Fibroblast of lung (primary cell): ENCODE measurements around the gene OTUB2. TPM values are rescaled to one million over a fixed set of nuclear protein-coding genes. Genes with fewer than 3 reads are reported as not detected.

Source experiments
- DNase-seq, 2 donors: peaks; one replicate each; pipeline versions ENCODE4 v3.0.0 to v3.0.0-alpha.2; 2010; ENCODE audit warnings: low read depth in 2 of 2
- H2AFZ ChIP-seq: 2 replicates; pipeline ENCODE4 v1.5.1; 2012; ENCODE audit warnings: low read length, control low read depth, inconsistent platforms
- H3K27ac ChIP-seq: 2 replicates; pipeline ENCODE4 v1.5.1; 2011; ENCODE audit warnings: low read length, control low read depth; ENCODE audit not compliant: insufficient read depth
- H3K27me3 ChIP-seq: 2 replicates; pipeline ENCODE4 v1.5.1; 2011; ENCODE audit warnings: mild to moderate bottlenecking, low read length; ENCODE audit not compliant: control insufficient read depth, insufficient read depth
- H3K36me3 ChIP-seq: 2 replicates; pipeline ENCODE4 v1.5.1; 2011; ENCODE audit warnings: low read length; ENCODE audit not compliant: control insufficient read depth, insufficient read depth
- H3K4me1 ChIP-seq: 2 replicates; pipeline ENCODE4 v1.5.1; 2011; ENCODE audit warnings: low read length; ENCODE audit not compliant: control insufficient read depth, insufficient read depth; ENCODE audit errors: extremely low read depth
- H3K4me2 ChIP-seq: 2 replicates; pipeline ENCODE4 v1.5.1; 2011; ENCODE audit warnings: low read length, control low read depth; ENCODE audit not compliant: insufficient read depth; ENCODE audit errors: extremely low read depth
- H3K4me3 ChIP-seq, 4 experiments: fragments of 200-600 bp in 1 of 4; sonication (generic) in 1 of 4; replicated peaks in 1 of 4; 2 replicates each; pipeline ENCODE4 v1.5.1; 2011 to 2016; ENCODE audit warnings: low read length in 4 of 4, low read depth in 3 of 4, mild to moderate bottlenecking in 3 of 4, control low read depth in 2 of 4, inconsistent platforms in 1 of 4, mixed read lengths in 1 of 4; ENCODE audit not compliant: insufficient read depth in 1 of 4; ENCODE audit errors: control extremely low read depth in 1 of 4
- H3K79me2 ChIP-seq: 2 replicates; pipeline ENCODE4 v1.5.1; 2012; ENCODE audit warnings: mild to moderate bottlenecking, low read length, inconsistent platforms; ENCODE audit not compliant: control insufficient read depth, insufficient read depth
- H3K9ac ChIP-seq: 2 replicates; pipeline ENCODE4 v1.5.1; 2011; ENCODE audit warnings: mild to moderate bottlenecking, low read length, control low read depth; ENCODE audit not compliant: insufficient read depth
- H3K9me3 ChIP-seq: 2 replicates; pipeline ENCODE4 v1.5.1; 2012; ENCODE audit warnings: low read depth, low read length; ENCODE audit not compliant: control insufficient read depth, insufficient read depth
- H4K20me1 ChIP-seq: 2 replicates; pipeline ENCODE4 v1.5.1; 2011; ENCODE audit warnings: low read length; ENCODE audit not compliant: control insufficient read depth, insufficient read depth; ENCODE audit errors: extremely low read depth
- CTCF ChIP-seq, 2 donors: IDR thresholded peaks in 1 of 2; conservative IDR thresholded peaks in 1 of 2; 1 replicate in 1 of 2; 2 replicates in 1 of 2; pipeline ENCODE4 v1.5.1; 2011 to 2012; ENCODE audit warnings: low read length in 2 of 2, control low read depth in 1 of 2, inconsistent platforms in 1 of 2, low read depth in 1 of 2, mild to moderate bottlenecking in 1 of 2
- EZH2 ChIP-seq: IDR thresholded peaks from 2 replicates; pipeline ENCODE4 v1.5.1; 2012; ENCODE audit warnings: low read length, control low read depth, mild to moderate bottlenecking; ENCODE audit errors: missing control alignments
- polyA plus RNA-seq, 2 donors: library from polyadenylated mRNA; depleted of rRNA in 1 of 2; stranded (reverse) in 1 of 2; unstranded in 1 of 2; fragments of >200 nt; gene quantifications; 2 replicates each; pipeline ENCODE4 v1.2.1, GENCODE V29; 2011 to 2012; ENCODE audit warnings: missing spikeins in 1 of 2
- total RNA-seq: library from RNA; depleted of rRNA; stranded (reverse); fragments of >200 nt; gene quantifications from 2 replicates; pipeline ENCODE4 v1.2.1, GENCODE V29; 2014

The OTUB2 gene
- total and polyA plus RNA-seq, 2 donors (not counting 1 experiment from before 2014, with no cell fraction given): 1.3 to 2.3 TPM

DNA sequence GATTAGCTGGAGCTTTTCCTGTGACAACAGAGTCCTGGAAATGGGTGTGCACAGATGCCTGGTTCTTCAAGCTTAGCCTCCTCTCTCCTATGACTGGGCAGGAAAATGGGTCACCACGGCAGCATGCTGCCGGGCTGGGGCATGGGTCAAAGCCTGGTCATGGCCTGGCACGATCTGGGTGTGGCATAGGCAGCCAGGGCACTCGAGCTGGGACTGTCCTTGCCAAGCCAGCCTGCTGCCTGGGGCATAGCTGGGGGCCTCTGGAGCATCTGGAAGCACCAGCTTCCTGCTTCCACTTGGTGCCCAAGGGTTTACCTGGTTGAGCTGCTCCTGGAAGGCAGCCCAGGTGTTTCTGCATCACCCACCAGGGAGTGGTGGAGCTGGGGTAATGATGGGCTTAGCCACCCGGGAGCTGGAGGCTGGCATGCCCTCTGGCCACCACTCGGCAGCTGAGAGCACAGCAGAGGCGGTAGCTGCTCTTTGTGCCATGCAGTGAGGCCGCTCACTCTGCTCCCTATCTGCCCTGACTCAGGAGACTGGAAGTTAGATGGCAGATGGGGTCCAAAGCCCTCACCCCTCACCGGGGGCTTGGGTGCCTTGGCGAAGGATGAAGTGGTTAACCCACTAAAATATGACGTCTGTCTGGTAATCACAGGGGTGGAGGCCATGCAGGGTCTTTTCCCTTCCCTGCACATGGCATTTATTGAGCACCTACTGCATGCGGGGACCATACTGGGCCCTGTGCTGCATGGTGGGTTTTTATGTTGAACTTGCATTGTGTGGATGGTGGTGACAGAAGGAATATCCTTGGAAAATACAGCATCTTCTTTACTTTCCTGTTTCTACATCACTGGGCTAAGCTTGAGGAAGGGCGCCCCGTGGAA is 1.7 kb downstream of the OTUB2 start:
- Histone ChIP-seq H3K4me3 (no peak overlapping the region), H3K27ac (no peak overlapping the region), H3K9me3 (no peaks in the 10 kb centered on the region), H3K79me2 (no peaks in the 10 kb centered on the region), H4K20me1 (no peaks in the 10 kb centered on the region), H3K9ac (no peak overlapping the region), H3K27me3 (peaks cover 3% of the 10 kb centered on the region), H3K4me1 (no peaks in the 10 kb centered on the region), H3K36me3 (no peaks in the 10 kb centered on the region), H2AFZ (no peak overlapping the region), H3K4me2 (no peak overlapping the region)
- no peak for DNase-seq
- no peak for TF ChIP-seq CTCF (conservative IDR thresholded peaks at IDR 0.05 in 1 of 2, IDR thresholded peaks at IDR 0.05 in 1 of 2; ENCODE audit: low read depth in 1 of 2, low read length in 2 of 2)
- no peak for TF ChIP-seq EZH2

- Histone ChIP-seq H2AFZ (no peak overlapping the region), H3K27me3 (peaks cover 3% of the 10 kb centered on the region), H3K4me2 (no peak overlapping the region), H3K79me2 (no peaks in the 10 kb centered on the region), H3K9me3 (no peaks in the 10 kb centered on the region), H3K4me3 (no peak overlapping the region), H3K9ac (no peak overlapping the region), H4K20me1 (no peaks in the 10 kb centered on the region), H3K4me1 (no peaks in the 10 kb centered on the region), H3K27ac (no peak overlapping the region), H3K36me3 (no peaks in the 10 kb centered on the region)
- peak in 1 of 2 donors; percentile 71 for DNase-seq
- TF ChIP-seq CTCF (conservative IDR thresholded peaks at IDR 0.05 in 1 of 2, IDR thresholded peaks at IDR 0.05 in 1 of 2; ENCODE audit: low read depth in 1 of 2, low read length in 2 of 2): no peak
- no peak for TF ChIP-seq EZH2
These were observed 2.3 kb downstream of the OTUB2 start for GRCh38 chr14:94028450-94028826.

- Histone ChIP-seq H3K27me3 (no peaks in the 10 kb centered on the region), H3K4me3 (no peak overlapping the region)
These were observed 3.1 kb downstream of the OTUB2 start for GRCh38 chr14:94029265-94029664.

More at GRCh38 chr14:94029265-94029664, 3.1 kb downstream of the OTUB2 start:
- H4K20me1 ChIP-seq: no peaks in the 10 kb centered on the region
- no peak overlapping the region for H3K27ac ChIP-seq
- no peaks in the 10 kb centered on the region for H3K79me2 ChIP-seq
- H3K9ac ChIP-seq: no peak overlapping the region
- no peak overlapping the region for H2AFZ ChIP-seq
- no peak overlapping the region for H3K4me2 ChIP-seq
- DNase-seq: no peak
- H3K36me3 ChIP-seq: no peaks in the 10 kb centered on the region
- H3K4me1 ChIP-seq: no peaks in the 10 kb centered on the region
- H3K9me3 ChIP-seq: no peaks in the 10 kb centered on the region
- no peak for TF ChIP-seq CTCF (conservative IDR thresholded peaks at IDR 0.05 in 1 of 2, IDR thresholded peaks at IDR 0.05 in 1 of 2; ENCODE audit: low read depth in 1 of 2, low read length in 2 of 2)
- TF ChIP-seq EZH2: no peak
